Thyroid gland (tissue), 4 donors: ENCODE measurements around the gene LRRC72. TPM values are rescaled to one million over a fixed set of nuclear protein-coding genes. Genes with fewer than 3 reads are reported as not detected.

Source experiments
- DNase-seq, 2 donors: peaks; one replicate each; pipeline ENCODE4 v3.0.0-alpha.2; 2019
- H3K27ac ChIP-seq, 3 donors: fragments of 200-600 bp; sonication (generic); 1 replicate in 2 of 3; 2 replicates in 1 of 3; pipeline ENCODE4 v1.5.1; 2016 to 2019; ENCODE audit warnings: mild to moderate bottlenecking in 1 of 3, moderate library complexity in 1 of 3
- H3K27me3 ChIP-seq: fragments of 200-600 bp; sonication (generic); one replicate; pipeline ENCODE4 v1.5.1; 2019
- H3K36me3 ChIP-seq, 2 donors: fragments of 200-600 bp; sonication (generic); one replicate each; pipeline ENCODE4 v1.5.1; 2016 to 2019
- H3K4me1 ChIP-seq, 2 donors: fragments of 200-600 bp; sonication (generic); one replicate each; pipeline ENCODE4 v1.5.1; 2017 to 2019
- H3K4me3 ChIP-seq, 3 donors: fragments of 200-600 bp; sonication (generic); replicated peaks in 1 of 3; 1 replicate in 2 of 3; 2 replicates in 1 of 3; pipeline ENCODE4 v1.5.1; 2016; ENCODE audit warnings: mild to moderate bottlenecking in 1 of 3
- H3K9me3 ChIP-seq: fragments of 200-600 bp; sonication (generic); one replicate; pipeline ENCODE4 v1.5.1; 2017
- POLR2A ChIP-seq, 2 donors: fragments of 450-650 bp; IDR thresholded peaks; one replicate each; pipeline ENCODE4 v1.6.1; 2017; ENCODE audit warnings: antibody characterized with exemption in 2 of 2, mild to moderate bottlenecking in 2 of 2, moderate library complexity in 1 of 2
- WGBS, 2 donors: methylation state at CpG; one replicate each; pipeline ENCODE4 v1.1.5; 2017; 5-methylcytosine and 5-hydroxymethylcytosine counted together
- intact Hi-C: fragments of 100-400 bp; cut with DNase I; formaldehyde crosslinking; loops from one replicate; pipeline ENCODE4 v1.15.1; 2023
- total RNA-seq, 4 donors: library from RNA; depleted of rRNA; stranded (reverse); fragments of >200 nt; gene quantifications; one replicate each; pipeline ENCODE4 v1.2.3, GENCODE V29; 2016
- TF ChIP-seq, protein P1 (sequence below), 6 experiments: fragments of 200-600 bp in 3 of 6; fragments of 450-650 bp in 3 of 6; sonication (generic) in 3 of 6; IDR thresholded peaks; one replicate each; pipeline ENCODE4 v1.5.1; 2016 to 2019; ENCODE audit warnings: antibody characterized with exemption in 6 of 6, mild to moderate bottlenecking in 2 of 6, inconsistent platforms in 1 of 6, moderate library complexity in 1 of 6

The LRRC72 gene
- total RNA-seq, 4 donors from 2014 or later = not detected

DNA sequence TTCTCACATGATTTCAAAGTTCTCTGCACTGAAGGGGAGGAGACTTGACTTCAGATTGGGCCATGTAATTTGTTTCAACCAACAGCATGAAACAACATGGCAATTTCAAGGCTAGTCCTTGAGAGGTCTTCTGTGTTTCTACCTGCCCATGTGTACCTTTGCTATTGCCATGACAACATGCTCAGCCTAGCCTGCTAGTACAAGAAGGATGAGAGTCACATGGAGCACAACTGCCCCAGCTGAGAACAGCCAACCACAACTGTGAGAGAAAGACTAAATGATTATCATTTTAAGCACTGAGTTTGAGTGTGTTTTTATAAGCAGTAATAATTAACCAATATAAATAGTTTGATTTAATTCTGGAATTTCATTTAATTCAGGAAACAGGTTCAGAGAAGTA is 77.0 kb downstream of the LRRC72 start:
- H3K9me3 ChIP-seq = no peaks in the 10 kb centered on the region
- H3K36me3 ChIP-seq = peaks cover 5 to 32% of the 10 kb centered on the region in 2 donors
- no peaks in the 10 kb centered on the region for H3K4me1 ChIP-seq
- no peak overlapping the region for H3K4me3 ChIP-seq
- DNase-seq = no peak
- H3K27ac ChIP-seq = no peak overlapping the region
- intact Hi-C loops = no loop called here
- H3K27me3 ChIP-seq = no peaks in the 10 kb centered on the region
- TF ChIP-seq POLR2A (IDR thresholded peaks at IDR 0.05) = no peak

DNA sequence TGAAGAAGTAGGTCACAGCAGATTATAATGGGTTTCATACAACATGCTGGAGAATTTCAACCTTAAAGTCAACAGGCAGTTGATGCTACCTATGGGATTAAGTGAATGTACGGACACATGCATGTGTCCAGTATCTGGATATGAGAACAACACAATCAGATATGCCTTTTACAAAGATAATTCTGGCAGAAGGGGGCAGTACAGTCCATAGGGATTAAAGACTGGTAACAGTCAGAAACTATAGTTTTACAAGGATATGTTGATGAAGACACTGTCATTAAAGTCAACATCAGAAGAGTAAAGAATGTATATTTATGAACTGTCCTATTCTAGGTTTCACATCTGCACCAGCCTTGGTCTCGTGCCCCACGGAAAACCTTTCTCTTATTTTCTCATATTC is 77.4 kb downstream of the LRRC72 start:
- Histone ChIP-seq H3K27me3 (no peaks in the 10 kb centered on the region), H3K4me3 (no peak overlapping the region), H3K36me3 (peaks cover 5 to 32% of the 10 kb centered on the region in 2 donors), H3K4me1 (no peaks in the 10 kb centered on the region), H3K9me3 (no peaks in the 10 kb centered on the region), H3K27ac (no peak overlapping the region)
- TF ChIP-seq, protein P1, sequence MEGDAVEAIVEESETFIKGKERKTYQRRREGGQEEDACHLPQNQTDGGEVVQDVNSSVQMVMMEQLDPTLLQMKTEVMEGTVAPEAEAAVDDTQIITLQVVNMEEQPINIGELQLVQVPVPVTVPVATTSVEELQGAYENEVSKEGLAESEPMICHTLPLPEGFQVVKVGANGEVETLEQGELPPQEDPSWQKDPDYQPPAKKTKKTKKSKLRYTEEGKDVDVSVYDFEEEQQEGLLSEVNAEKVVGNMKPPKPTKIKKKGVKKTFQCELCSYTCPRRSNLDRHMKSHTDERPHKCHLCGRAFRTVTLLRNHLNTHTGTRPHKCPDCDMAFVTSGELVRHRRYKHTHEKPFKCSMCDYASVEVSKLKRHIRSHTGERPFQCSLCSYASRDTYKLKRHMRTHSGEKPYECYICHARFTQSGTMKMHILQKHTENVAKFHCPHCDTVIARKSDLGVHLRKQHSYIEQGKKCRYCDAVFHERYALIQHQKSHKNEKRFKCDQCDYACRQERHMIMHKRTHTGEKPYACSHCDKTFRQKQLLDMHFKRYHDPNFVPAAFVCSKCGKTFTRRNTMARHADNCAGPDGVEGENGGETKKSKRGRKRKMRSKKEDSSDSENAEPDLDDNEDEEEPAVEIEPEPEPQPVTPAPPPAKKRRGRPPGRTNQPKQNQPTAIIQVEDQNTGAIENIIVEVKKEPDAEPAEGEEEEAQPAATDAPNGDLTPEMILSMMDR (IDR thresholded peaks at IDR 0.05) = peak in 3 of 6 experiments; percentile 4 to 32 (median 21)
- TF ChIP-seq POLR2A (IDR thresholded peaks at IDR 0.05) = no peak
- WGBS, 2 donors = 97 to 98% methylated on average over 3 of the region's 3 CpGs
- no peak for DNase-seq
- intact Hi-C loops = no loop called here

DNA sequence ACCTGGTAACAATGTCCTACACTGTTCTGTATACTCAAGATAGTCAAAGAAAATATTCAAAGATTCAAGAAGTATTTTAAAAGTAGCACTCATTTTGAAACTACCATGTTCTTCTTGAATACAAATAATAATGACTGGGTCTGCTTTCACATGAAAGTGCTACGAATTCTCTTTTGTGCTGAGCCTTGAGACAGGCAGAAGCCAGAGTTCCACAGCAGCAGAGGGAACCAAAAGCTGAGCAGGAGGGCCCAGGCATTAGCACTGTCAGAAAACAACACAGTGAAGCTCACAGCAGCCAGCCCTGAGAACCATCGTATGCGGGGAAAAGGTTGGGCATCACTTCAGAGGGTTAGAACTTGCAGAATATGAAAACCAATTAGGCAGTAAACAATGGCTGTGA is 80.1 kb downstream of the LRRC72 start:
- no peak for DNase-seq
- Histone ChIP-seq H3K9me3 (no peaks in the 10 kb centered on the region), H3K27me3 (no peaks in the 10 kb centered on the region), H3K36me3 (peaks cover 5 to 16% of the 10 kb centered on the region in 2 donors), H3K4me3 (no peak overlapping the region), H3K27ac (no peak overlapping the region), H3K4me1 (no peaks in the 10 kb centered on the region)
- intact Hi-C loops = no loop called here
- WGBS, 2 donors = 85 to 97% methylated on average over 3 of the region's 3 CpGs
- no peak for TF ChIP-seq POLR2A (IDR thresholded peaks at IDR 0.05)
- TF ChIP-seq, protein P1 (IDR thresholded peaks at IDR 0.05) = no peak

DNA sequence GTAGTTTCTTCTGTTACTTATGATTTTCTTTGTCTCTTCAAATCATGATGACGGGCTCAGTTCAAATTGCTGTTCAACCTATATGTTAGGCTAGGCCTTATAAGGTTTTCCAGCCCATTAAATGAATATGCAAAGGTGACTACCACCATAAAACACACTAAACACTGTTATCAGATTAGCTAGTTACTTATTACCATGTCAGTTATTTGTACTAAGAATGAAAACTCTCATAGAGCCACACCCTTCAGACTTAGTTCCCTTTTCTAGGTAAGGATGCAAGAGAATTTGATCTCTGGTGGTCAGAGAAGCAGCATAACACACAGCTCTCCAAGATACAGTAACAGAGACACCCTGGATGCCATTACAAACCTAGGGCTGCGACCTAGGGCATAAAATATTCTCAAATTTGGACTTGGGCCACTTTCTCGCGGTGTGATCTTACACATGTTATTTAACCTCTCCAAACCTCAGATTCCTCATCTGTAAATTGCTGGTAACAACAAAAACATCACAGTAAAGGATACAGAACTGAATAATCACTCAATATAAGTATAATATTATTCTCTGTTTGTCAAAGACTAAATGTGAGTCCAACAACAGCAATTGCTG is 83.3 kb downstream of the LRRC72 start:
- no peaks in the 10 kb centered on the region for H3K9me3 ChIP-seq
- DNase-seq = no peak
- H3K27me3 ChIP-seq = no peaks in the 10 kb centered on the region
- no peak overlapping the region for H3K4me3 ChIP-seq
- H3K27ac ChIP-seq = no peak overlapping the region
- intact Hi-C loops = no loop called here
- TF ChIP-seq POLR2A (IDR thresholded peaks at IDR 0.05) = no peak
- TF ChIP-seq, protein P1 (IDR thresholded peaks at IDR 0.05) = no peak
- H3K4me1 ChIP-seq = no peaks in the 10 kb centered on the region
- 92 to 95% methylated on average over 4 of the region's 4 CpGs for WGBS, 2 donors
- H3K36me3 ChIP-seq = peaks cover 6 to 9% of the 10 kb centered on the region in 2 donors

DNA sequence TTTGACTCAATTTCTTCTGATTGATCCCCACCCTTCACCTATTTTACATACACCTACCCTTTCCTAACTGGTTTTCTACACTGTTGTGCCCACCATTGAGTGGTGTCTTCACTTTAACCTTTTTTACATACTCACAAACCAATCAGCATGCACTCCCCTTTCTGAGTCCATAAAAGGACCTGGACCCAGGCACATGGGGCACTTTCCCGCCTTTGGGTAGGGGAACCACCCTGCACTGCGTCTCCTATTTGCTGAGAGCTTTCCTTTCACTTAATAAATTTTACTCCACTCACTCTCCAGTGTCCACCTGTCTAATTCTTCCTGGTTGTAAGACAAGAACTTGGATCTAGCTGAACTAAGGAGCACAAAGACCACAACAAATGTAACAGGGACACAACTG is 85.1 kb downstream of the LRRC72 start:
- Histone ChIP-seq H3K4me1 (no peaks in the 10 kb centered on the region), H3K36me3 (peaks cover 10 to 24% of the 10 kb centered on the region in 2 donors), H3K27me3 (no peaks in the 10 kb centered on the region), H3K4me3 (no peak overlapping the region), H3K9me3 (no peaks in the 10 kb centered on the region), H3K27ac (no peak overlapping the region)
- intact Hi-C loops = no loop called here
- no peak for DNase-seq
- TF ChIP-seq POLR2A (IDR thresholded peaks at IDR 0.05) = no peak
- TF ChIP-seq, protein P1 (IDR thresholded peaks at IDR 0.05) = no peak
- WGBS, 2 donors = 73 to 95% methylated on average over 2 of the region's 2 CpGs
